Activated CD8-positive, alpha-beta memory T cell treated with anti-CD3 and anti-CD28 coated beads, Interleukin-2, amount 50 U/mL, for 4 hours (primary cell): ENCODE measurements around the gene TTF1.

Experiments used
- DNase-seq: peaks from one replicate; pipeline ENCODE4 v3.0.0-alpha.2; 2020

Gene TTF1, protein sequence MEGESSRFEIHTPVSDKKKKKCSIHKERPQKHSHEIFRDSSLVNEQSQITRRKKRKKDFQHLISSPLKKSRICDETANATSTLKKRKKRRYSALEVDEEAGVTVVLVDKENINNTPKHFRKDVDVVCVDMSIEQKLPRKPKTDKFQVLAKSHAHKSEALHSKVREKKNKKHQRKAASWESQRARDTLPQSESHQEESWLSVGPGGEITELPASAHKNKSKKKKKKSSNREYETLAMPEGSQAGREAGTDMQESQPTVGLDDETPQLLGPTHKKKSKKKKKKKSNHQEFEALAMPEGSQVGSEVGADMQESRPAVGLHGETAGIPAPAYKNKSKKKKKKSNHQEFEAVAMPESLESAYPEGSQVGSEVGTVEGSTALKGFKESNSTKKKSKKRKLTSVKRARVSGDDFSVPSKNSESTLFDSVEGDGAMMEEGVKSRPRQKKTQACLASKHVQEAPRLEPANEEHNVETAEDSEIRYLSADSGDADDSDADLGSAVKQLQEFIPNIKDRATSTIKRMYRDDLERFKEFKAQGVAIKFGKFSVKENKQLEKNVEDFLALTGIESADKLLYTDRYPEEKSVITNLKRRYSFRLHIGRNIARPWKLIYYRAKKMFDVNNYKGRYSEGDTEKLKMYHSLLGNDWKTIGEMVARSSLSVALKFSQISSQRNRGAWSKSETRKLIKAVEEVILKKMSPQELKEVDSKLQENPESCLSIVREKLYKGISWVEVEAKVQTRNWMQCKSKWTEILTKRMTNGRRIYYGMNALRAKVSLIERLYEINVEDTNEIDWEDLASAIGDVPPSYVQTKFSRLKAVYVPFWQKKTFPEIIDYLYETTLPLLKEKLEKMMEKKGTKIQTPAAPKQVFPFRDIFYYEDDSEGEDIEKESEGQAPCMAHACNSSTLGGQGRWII

DNA sequence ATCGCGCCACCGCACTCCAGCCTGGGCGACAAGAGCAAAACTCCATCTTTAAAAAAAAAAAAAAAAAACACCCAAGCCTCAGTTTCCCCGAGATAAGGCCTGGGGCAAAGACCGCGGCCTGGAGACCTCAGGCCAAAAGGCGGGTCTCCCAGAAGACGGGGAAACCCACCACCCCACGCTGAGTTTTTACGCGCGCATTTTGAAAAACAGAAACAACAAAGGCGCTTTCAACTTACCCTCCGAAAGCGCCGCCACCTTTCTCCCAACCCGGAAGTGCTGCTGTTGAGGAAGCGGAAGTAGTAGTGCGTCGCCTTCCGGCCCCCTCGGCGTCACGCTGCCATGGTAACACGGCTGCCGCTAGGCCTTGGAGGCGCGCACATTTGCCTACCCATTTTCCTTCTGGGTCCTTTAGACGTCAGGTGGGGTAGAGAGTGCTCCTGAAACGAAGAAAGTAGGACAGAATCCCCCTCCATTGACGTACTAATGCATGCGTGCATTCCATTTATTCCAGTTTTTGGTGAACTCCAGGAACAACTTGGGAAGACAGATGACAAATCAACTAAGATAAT is at the start of gene TTF1:
Gene TTF1, minus strand, starts transcription at position 287 of the 569 bp plus-strand sequence. CDS start 4,019 bp downstream, outside the sequence.
- peak; percentile 95 for DNase-seq

DNA sequence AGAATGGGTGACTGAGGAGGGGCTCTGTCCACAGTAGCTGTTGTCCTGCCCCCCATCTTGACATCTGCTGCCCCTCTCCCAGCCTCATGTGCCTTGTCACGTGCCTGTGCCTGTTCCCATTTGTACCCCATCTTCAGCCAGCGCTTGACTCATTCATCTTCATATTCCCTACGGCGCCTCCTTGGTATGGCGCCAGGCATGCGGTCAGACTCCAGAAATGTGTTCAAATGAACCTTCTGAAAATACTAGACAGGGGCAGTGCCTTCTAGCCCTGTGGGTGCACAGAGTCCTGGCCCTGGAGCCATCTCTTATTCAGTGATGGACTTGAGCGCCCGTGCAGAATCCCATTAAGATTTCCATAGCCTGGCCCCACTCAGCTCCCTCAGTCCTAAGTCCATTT is 49.6 kb upstream of the TTF1 start:
- DNase-seq = no peak

DNA sequence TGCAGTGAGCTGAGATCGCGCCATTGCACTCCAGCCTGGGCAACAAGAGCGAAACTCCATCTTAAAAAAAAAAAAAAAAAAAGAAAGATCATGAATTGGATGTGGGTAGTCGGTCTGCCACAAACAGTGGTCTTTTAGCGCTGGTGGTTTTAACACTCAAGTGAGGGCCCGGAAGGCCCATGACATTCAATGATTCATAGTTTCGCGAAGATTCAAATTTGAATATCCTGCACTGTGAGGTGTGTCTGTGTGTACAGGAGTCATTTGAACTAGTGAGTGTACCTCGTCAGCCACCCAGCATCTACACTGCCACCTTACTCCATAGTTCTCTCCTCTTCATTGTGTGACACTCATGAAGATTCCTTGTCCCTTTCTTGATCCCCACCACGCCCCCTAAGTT is 44.6 kb upstream of the TTF1 start:
- DNase-seq = no peak

DNA sequence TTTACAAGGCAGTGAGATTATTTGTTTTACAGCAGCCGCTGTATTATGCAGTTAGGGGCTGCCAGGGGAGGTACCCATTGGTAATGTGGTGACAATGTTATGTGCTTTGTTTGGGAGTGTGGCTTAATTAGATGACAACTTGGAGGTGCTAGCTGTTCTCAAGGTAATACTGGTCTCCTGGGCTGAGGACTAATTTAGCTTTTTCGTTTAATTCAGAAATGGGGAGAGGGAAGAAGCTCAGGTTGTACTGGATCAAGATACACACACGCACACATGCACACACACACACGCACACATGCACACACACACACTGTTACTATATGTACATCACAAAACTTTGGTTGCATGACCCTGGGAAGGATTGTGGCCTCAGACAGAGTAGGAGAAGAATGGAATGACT is 41.3 kb upstream of the TTF1 start:
- DNase-seq = no peak

- no peak for DNase-seq
Measured at GRCh38 chr9:132447346-132447745, 40.7 kb upstream of the TTF1 start.

- no peak for DNase-seq
Measured at GRCh38 chr9:132446887-132447286, 40.2 kb upstream of the TTF1 start.

GRCh38 chr9:132443951-132444607 is 37.4 kb upstream of the TTF1 start:
- no peak for DNase-seq

GRCh38 chr9:132441404-132441803 is 34.8 kb upstream of the TTF1 start:
- DNase-seq = no peak

DNA sequence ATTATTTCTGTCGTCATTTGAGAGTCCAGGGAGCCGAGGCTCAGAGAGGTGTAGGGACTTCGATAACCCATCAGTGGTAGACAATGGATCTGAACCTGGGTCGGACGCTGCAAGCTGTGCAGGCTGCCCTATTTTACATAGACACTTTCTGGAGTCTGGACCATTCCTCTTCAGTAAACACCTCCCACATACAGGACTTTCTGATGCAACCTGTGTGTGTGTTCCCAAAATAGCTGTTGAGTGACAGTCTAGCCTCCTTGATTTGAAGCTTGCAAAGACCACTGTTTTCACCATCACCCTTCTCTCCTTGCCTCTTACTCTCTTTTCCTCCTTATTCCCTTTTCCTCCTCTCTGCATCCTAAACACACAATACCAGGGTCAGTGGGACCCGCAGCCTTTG is 34.1 kb upstream of the TTF1 start:
- DNase-seq = no peak

DNA sequence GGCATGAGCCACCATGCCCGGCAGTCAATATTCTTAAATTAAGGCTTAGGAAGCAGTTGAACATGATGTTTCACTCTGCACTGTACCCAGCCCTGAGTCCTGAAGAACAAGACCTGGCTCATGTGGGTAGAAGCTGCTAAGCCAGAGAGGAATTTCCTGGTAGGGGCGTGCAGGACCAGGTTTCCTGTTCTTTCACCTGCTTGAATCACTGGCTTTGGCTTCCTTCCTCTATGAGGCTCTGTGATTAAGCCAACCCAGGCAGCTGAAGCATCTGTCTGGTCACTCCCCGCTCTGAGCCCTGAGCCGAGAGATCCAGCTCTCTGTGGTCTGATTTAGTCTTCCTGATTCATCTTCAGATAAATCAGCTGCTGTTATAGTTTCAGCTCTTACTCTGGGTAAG is 32.5 kb upstream of the TTF1 start:
- DNase-seq = no peak

GRCh38 chr9:132434881-132435280 is 28.2 kb upstream of the TTF1 start:
- DNase-seq = no peak

- DNase-seq = no peak
Measured at GRCh38 chr9:132430998-132431397, 24.4 kb upstream of the TTF1 start.

DNA sequence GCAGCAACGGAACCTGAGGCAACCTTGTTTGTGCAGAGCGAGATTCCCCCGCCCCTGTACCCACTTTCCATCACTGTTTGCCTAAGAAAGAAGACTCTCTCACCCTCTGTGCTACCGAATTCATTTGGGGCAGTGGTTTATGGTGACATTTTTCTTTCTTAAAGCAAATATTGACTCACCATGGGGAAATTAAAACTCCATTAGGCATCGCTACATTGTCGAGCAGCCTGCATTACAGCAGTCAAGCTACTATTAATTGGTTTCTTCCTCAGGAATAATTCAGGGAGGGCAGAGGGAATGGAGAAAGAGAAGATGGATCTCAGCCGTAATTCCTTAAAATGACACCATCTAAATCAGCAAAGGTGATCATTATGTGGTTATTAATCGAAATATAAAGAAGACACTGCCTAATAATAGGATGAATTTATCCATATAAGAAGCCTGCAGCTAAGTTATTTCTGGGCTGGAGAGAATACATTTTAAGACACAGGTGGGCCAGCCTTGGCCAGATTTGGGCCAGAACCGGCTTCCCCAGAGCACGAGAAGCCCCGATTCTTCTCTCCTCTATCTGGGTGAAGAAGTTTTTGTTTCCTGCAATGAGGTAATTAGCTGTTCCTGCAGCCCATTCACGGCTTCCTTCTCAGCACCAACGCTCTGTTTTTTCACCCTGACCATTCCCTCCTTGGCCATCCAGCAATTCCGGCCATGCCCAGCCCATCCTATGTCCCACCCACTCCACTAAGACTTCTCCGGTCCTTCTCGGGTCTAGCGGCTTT is 20.2 kb upstream of the TTF1 start:
- DNase-seq = no peak

GRCh38 chr9:132425675-132426062 is 19.0 kb upstream of the TTF1 start:
- DNase-seq = no peak

DNA sequence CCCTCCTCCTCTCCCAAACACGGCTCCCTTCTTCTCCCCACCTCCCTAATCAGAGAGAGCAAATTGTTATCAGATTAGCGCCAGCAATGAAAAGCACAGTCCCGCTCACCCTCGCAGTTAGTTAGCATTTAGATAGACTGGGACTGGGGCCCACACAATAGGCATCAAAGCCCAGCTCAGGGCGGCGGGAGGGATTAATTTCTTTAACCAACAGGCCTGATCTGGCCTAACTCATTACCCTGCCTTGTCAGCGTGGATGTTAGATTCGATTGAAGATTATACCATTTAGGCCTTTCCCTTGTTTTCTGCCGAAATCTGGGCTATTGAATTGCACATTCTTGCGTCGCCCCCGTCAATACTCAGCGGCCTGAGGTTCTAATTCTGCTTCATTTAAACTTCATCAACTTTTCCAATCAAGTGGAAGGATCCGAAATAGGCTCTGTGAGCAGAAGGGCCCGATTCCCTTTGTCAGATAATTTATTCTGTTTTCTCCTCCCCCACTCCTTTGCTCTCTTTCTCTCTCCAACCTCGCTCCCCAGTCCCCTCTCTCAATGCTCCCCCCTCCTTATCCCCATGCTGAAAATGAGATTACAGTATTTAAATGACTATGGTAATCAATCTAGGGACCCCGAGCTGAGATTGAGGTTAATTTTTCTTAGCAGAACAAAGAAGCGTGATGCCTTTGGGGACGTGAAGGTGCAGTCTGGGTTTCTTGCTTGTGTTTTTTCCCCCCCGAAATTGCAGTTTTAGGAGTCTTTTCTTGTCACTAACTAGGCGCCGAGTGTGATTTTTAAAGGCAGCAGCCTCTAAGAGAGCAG is 18.4 kb upstream of the TTF1 start:
- DNase-seq = no peak

DNA sequence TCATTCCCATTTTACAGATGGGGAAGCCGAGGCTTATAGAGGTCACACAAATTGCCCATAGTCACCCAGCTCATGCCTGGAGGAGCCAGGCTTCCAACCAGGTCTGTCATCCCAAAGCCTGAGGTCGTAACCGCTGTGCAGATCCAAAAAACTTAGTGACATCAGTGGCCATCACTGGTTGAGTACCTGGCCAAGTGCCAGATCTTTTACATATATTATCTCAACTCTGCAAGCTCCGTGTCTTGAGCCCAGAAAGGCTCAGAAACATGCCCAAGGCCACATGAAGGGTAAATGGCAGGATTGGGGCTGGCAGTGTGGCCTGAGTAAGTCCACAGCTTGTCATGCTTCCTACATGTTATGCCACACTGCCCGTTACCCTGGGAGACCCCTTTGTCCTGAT is 16.9 kb upstream of the TTF1 start:
- no peak for DNase-seq

- no peak for DNase-seq
Measured at GRCh38 chr9:132422574-132422973, 15.9 kb upstream of the TTF1 start.

GRCh38 chr9:132418726-132419363 is 12.2 kb upstream of the TTF1 start:
- DNase-seq = no peak

GRCh38 chr9:132415181-132415580 is 8.5 kb upstream of the TTF1 start:
- no peak for DNase-seq

GRCh38 chr9:132414731-132415130 is 8.1 kb upstream of the TTF1 start:
- DNase-seq = no peak

- DNase-seq = no peak
Measured at GRCh38 chr9:132413926-132414325, 7.3 kb upstream of the TTF1 start.
